Measurements from ENCODE around the gene VPS33A.

The VPS33A gene

DNA sequence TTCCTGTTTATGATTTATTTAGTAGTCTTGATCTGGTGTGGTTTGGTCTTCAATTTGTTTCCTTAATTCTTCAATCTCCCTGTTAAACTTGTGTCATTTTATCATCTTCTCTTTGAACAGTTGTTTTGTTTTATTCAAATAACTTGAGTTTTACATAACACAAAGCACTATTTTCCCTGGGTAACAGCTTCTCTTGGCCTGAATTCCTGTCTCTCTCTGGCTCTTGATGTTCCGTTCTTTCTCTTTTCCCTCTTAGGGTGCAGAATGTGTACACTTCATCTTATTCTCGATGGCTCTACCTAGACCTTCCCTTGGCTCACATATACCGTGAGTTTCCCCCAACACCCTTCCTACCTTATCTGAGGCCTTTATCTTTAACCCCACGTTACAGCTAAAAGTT, 36.8 kb upstream of the VPS33A start:
- H3K36me3 ChIP-seq = peaks cover 24 to 97% (median 50%) of the 10 kb centered on the region in 11 experiments
- peak overlapping the region in 4 of 11 experiments; percentile 1 to 13 (median 3); a peak in 3 of 22 replicates for H3K27ac ChIP-seq
- no peaks in the 10 kb centered on the region for H3K27me3 ChIP-seq
- H4K20me1 ChIP-seq = no peaks in the 10 kb centered on the region
- H3K4me2 ChIP-seq = peak overlapping the region; percentile 20 to 86 (median 68); a peak in 19 of 22 replicates
- H3K4me3 ChIP-seq = no peak overlapping the region
- H3K9ac ChIP-seq = no peak overlapping the region
- no peaks in the 10 kb centered on the region for H3K9me3 ChIP-seq (replicated peaks in 1 of 11)
- no peak for TF ChIP-seq Cebpa-rat (IDR thresholded peaks at IDR 0.05)
- peaks cover 12 to 68% (median 54%) of the 10 kb centered on the region in 10 experiments; a peak in 19 of 20 replicates for H3K4me1 ChIP-seq

DNA sequence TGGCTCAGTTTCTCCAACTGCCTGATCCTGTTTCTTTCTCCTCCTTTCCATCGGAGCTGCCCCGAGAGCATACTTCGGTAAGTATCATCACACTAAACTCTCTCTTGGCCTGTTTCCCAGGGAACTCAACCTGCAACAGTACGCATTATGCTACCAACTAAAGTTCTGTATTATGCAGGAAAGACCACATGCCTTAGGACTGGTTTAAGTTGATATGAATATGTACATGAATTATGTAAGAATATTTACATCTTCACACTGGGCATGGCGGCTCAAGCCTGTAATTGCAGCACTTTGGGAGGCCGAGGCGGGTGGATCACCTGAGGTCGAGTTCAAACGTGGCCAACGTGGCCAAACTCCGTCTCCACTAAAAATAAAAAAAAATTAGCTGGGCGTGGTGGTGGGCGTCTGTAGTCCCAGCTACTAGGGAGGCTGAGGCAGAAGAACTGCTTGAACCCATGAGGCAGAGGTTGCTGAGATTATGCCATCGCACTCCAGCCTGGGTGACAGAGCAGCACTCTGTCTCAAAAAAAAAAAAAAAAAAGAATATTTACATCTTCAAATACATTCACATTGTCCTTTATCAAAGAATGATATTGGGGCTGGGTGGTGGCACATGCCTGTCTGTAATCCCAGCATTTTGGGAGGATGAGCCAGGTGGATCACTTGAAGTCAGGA, 31.9 kb upstream of the VPS33A start:
- H3K27ac ChIP-seq = no peak overlapping the region
- no peaks in the 10 kb centered on the region for H4K20me1 ChIP-seq
- H3K4me1 ChIP-seq = peaks cover 6 to 23% (median 13%) of the 10 kb centered on the region in 10 experiments; a peak in 18 of 20 replicates
- no peak overlapping the region for H3K4me2 ChIP-seq
- TF ChIP-seq Cebpa-rat (IDR thresholded peaks at IDR 0.05) = no peak
- H3K9me3 ChIP-seq (replicated peaks in 1 of 11) = peaks cover 0 to 9% (median 0%) of the 10 kb centered on the region in 11 experiments; a peak in 6 of 22 replicates
- H3K9ac ChIP-seq = no peak overlapping the region
- H3K27me3 ChIP-seq = no peaks in the 10 kb centered on the region
- peaks cover 58 to 97% (median 75%) of the 10 kb centered on the region in 11 experiments for H3K36me3 ChIP-seq
- no peak overlapping the region for H3K4me3 ChIP-seq

DNA sequence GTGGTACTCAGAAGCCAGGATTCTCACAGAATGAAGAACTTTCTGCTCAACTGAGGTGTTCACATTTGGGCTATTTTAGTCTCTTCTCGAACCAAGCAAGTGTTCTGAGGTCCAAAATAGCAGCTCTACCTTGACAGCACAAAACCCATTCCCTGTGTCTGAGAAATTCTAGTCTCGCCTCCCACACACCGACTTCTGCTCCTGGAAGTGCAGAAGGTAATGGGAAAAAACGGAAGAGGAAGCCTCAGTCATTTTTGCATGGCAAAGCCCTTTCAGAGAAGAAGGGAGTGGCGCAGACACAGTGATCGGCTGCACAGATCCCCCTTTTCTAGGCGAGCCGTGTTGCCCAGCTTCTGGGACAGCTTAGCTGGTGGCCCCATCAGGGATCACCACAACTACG, 31.2 kb upstream of the VPS33A start:
- no peak overlapping the region for H3K4me3 ChIP-seq
- no peak overlapping the region for H3K27ac ChIP-seq
- peaks cover 58 to 97% (median 75%) of the 10 kb centered on the region in 11 experiments for H3K36me3 ChIP-seq
- H3K27me3 ChIP-seq = no peaks in the 10 kb centered on the region
- peaks cover 0 to 19% (median 9%) of the 10 kb centered on the region in 10 experiments; a peak in 17 of 20 replicates for H3K4me1 ChIP-seq
- no peak overlapping the region for H3K9ac ChIP-seq
- TF ChIP-seq Cebpa-rat (IDR thresholded peaks at IDR 0.05) = no peak
- H3K4me2 ChIP-seq = no peak overlapping the region
- no peaks in the 10 kb centered on the region for H4K20me1 ChIP-seq
- H3K9me3 ChIP-seq (replicated peaks in 1 of 11) = peaks cover 0 to 9% (median 0%) of the 10 kb centered on the region in 11 experiments; a peak in 6 of 22 replicates

DNA sequence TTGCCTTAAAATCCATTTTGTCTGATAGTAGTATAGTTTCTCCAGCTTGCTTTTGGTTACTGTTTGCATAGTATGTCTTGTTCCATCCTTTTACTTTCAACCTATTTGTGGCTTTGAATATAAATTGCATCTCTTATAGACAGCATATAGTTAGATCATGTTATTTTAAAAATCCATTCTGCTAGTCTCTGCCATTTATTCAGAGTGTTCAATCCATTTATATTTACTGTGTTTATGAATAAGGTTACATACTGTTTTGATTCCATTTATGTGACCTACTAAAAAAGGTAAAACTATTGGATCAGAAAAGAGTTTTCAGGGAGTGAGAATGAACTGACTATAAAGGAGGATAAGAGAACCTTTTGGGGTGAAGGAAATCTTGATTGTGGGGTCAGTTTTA, 29.6 kb upstream of the VPS33A start:
- no peak overlapping the region for H3K4me3 ChIP-seq
- peaks cover 0 to 9% (median 0%) of the 10 kb centered on the region in 11 experiments; a peak in 6 of 22 replicates for H3K9me3 ChIP-seq (replicated peaks in 1 of 11)
- no peak overlapping the region for H3K9ac ChIP-seq
- no peaks in the 10 kb centered on the region for H4K20me1 ChIP-seq
- H3K4me1 ChIP-seq = peaks cover 0 to 15% (median 6%) of the 10 kb centered on the region in 10 experiments; a peak in 9 of 20 replicates
- no peak overlapping the region for H3K4me2 ChIP-seq
- no peak overlapping the region for H3K27ac ChIP-seq
- TF ChIP-seq Cebpa-rat (IDR thresholded peaks at IDR 0.05) = no peak
- H3K27me3 ChIP-seq = no peaks in the 10 kb centered on the region
- H3K36me3 ChIP-seq = peaks cover 64 to 97% (median 75%) of the 10 kb centered on the region in 11 experiments

DNA sequence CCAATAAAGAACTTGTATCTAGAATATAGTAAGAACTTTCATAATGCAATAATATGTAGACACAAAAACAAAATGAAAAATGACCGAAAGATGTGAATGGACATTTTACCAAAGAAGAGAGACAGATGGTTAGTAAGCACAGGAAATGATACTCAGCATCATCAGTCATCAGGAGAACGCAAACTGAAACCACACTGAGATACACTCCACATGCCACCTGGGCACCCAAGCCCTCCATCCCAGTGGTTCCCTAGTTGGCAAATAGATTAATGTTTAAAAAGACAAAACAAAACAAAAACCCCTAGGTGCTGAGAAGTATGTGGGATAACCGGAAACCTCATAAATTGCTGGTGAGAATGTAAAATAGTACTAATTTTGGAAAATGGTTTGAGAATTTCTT, 26.8 kb upstream of the VPS33A start:
- H3K36me3 ChIP-seq = peaks cover 55 to 95% (median 66%) of the 10 kb centered on the region in 11 experiments
- H3K4me3 ChIP-seq = no peak overlapping the region
- no peak overlapping the region for H3K27ac ChIP-seq
- H3K9ac ChIP-seq = no peak overlapping the region
- peaks cover 0 to 9% (median 0%) of the 10 kb centered on the region in 11 experiments; a peak in 6 of 22 replicates for H3K9me3 ChIP-seq (replicated peaks in 1 of 11)
- H4K20me1 ChIP-seq = no peaks in the 10 kb centered on the region
- H3K4me2 ChIP-seq = peak overlapping the region in 4 of 11 experiments; percentile 9 to 36 (median 15); a peak in 2 of 22 replicates
- H3K4me1 ChIP-seq = peaks cover 0 to 7% (median 5%) of the 10 kb centered on the region in 10 experiments; a peak in 6 of 20 replicates
- TF ChIP-seq Cebpa-rat (IDR thresholded peaks at IDR 0.05) = no peak
- no peaks in the 10 kb centered on the region for H3K27me3 ChIP-seq

DNA sequence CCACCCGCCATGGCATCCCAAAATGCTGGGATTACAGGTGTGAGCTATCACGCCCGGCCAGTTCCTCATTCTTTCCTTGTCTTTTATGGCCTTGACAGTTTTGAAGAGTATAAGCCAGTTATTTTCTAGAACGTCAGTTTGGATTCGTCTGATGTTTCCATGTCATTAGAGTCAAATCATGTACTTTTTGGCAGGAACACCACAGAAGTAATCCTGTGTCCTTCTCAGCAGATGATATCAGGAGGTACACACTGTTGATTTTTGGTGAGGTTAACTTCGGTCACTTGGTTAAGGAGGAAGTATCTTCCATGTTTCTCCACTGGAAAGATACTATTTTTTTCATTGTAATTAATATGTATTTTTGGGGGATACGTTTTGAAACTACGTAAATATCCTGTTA, 25.1 kb upstream of the VPS33A start:
- no peak overlapping the region for H3K27ac ChIP-seq
- TF ChIP-seq Cebpa-rat (IDR thresholded peaks at IDR 0.05) = no peak
- H4K20me1 ChIP-seq = no peaks in the 10 kb centered on the region
- no peak overlapping the region for H3K4me3 ChIP-seq
- no peak overlapping the region for H3K9ac ChIP-seq
- no peaks in the 10 kb centered on the region for H3K27me3 ChIP-seq
- peaks cover 0 to 9% (median 0%) of the 10 kb centered on the region in 11 experiments; a peak in 6 of 22 replicates for H3K9me3 ChIP-seq (replicated peaks in 1 of 11)
- no peak overlapping the region for H3K4me2 ChIP-seq
- H3K4me1 ChIP-seq = peaks cover 0 to 7% (median 5%) of the 10 kb centered on the region in 10 experiments; a peak in 6 of 20 replicates
- peaks cover 53 to 95% (median 66%) of the 10 kb centered on the region in 11 experiments for H3K36me3 ChIP-seq

DNA sequence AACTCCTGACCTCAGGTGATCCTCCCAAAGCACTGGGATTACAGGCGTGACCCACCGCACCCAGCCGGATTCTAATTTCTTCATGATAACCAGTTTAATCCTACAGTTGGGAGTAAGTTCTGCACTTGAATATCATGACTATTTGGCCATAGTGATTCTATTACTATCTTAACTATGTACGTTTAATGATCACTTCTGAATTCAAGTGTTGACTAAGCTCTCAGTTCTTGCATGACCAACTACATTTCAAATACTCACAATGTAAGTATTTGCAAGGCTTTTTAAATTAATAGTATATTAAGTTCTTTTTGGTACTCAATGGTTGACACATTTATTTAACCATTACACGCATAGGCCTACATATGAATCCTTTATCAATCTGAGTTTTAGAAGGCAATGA, 17.4 kb upstream of the VPS33A start:
- Histone ChIP-seq H4K20me1 (peaks cover 0 to 3% (median 0%) of the 10 kb centered on the region in 11 experiments; a peak in 1 of 22 replicates), H3K4me2 (no peak overlapping the region), H3K27ac (no peak overlapping the region), H3K9ac (no peak overlapping the region), H3K4me1 (no peaks in the 10 kb centered on the region), H3K27me3 (no peaks in the 10 kb centered on the region), H3K9me3 (replicated peaks in 1 of 11) (no peaks in the 10 kb centered on the region), H3K36me3 (peaks cover 65 to 99% (median 76%) of the 10 kb centered on the region in 11 experiments), H3K4me3 (no peak overlapping the region)
- no peak for TF ChIP-seq Cebpa-rat (IDR thresholded peaks at IDR 0.05)

DNA sequence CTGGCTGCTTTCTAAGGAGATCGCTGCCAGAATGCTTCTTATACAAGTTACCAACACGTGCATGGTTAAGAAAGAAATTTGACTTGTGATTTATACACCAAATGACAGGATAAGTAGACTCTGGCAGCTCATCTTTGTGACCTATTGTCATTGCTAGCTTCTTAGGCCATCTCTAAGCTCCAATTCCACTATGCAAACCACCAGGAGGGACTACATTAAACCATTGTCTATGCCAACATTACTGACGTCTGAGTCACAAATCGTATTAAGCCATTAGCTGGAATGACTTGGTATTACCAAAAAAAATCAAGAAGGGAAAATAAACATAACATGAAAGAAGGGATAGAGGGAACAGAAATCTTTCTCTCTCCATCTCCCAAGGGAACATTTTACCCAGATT, 15.8 kb upstream of the VPS33A start:
- Histone ChIP-seq H3K4me2 (no peak overlapping the region), H3K27ac (no peak overlapping the region), H4K20me1 (peaks cover 0 to 3% (median 0%) of the 10 kb centered on the region in 11 experiments; a peak in 1 of 22 replicates), H3K4me1 (no peaks in the 10 kb centered on the region), H3K4me3 (no peak overlapping the region), H3K27me3 (no peaks in the 10 kb centered on the region), H3K9me3 (replicated peaks in 1 of 11) (no peaks in the 10 kb centered on the region), H3K36me3 (peaks cover 61 to 99% (median 79%) of the 10 kb centered on the region in 11 experiments), H3K9ac (no peak overlapping the region)
- no peak for TF ChIP-seq Cebpa-rat (IDR thresholded peaks at IDR 0.05)

DNA sequence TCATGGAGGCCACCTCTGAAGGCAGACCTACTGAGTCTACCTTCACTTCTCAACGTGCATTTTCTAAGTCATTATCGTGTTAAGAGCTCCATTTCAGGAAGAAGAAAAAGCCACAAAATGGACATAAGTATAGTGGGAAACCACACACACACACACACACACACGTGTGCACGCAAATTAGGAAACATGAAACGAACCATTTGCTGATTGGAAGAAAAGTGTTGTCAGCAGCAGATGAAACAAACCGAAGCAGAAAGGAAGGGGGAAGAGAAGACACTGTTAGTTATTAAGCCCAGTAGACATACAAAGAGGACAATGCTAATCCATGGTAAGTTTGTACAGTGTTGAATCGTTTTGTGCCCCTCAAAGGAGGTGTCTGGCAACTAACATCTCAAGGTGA, 9.9 kb upstream of the VPS33A start:
- no peak for TF ChIP-seq Cebpa-rat (IDR thresholded peaks at IDR 0.05)
- Histone ChIP-seq H3K36me3 (peaks cover 69 to 100% (median 87%) of the 10 kb centered on the region in 11 experiments), H3K4me2 (no peak overlapping the region), H3K4me3 (no peak overlapping the region), H3K9ac (no peak overlapping the region), H3K4me1 (no peaks in the 10 kb centered on the region), H3K27ac (no peak overlapping the region), H4K20me1 (no peaks in the 10 kb centered on the region; a peak in 1 of 22 replicates), H3K27me3 (no peaks in the 10 kb centered on the region), H3K9me3 (replicated peaks in 1 of 11) (no peaks in the 10 kb centered on the region)

Measured in BLaER1 treated with 17β-estradiol and CSF1 and Interleukin-3, amounts not matched to agents 10 nM and 100 nM (cell line).